ENCODE data around the gene SNCB.

The SNCB gene

GRCh38 chr5:176629853-176630680 lies at the start of gene SNCB, which contains the start of gene EIF4E1B:
SNCB (minus strand) TSS chr5:176630534; CDS start chr5:176629654, 880 bp downstream.
EIF4E1B (plus strand) TSS chr5:176630675; CDS start chr5:176642788, 12,113 bp downstream.
- peak; percentile 59 for DNase-seq

DNA sequence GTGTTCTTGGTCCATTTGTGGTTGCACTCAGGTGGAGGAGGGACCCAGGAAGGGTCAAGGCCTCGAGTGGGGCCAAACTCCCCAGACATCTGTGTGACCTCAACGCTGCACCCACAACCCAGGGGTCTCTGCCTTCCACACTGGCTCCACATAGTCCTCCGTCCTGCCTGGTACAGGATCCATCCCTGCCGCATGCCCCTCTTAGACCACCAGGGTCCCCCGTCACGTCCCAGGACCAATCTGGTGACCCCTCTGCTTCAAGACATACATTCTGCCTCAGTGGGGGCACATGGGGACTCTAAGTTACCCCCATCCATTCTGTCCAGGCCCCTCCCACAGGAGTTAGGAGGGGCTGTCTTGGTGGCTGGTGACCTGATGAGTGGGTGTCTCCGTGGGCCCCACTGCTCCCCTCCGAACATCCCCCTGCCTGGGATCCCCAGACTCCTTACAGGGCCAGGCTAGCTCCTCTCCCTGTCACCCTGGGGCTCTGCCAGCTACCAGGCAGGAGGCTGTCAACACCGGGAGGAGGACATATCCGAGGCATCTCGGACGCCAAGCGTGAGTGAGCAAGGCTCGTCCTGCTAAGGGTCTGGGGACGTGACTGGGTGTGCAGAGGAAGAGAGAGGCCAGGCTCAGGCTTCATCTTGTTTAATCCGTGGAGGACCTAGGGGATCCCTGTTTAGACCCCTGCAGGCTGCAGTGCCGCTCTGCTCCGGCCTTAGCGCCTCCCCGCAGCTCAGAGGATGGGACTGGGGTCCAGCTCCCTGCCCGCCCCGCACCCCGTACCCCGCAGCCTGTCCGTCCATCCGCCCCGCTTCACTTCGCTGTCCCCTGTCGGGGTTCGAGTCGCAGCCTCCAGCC lies 49.3 kb upstream of the SNCB start:
- no peak for DNase-seq

- no peak for DNase-seq
These were observed 48.2 kb upstream of the SNCB start for GRCh38 chr5:176678584-176678983.

GRCh38 chr5:176677209-176677939 lies 47.0 kb upstream of the SNCB start:
- DNase-seq: no peak

DNA sequence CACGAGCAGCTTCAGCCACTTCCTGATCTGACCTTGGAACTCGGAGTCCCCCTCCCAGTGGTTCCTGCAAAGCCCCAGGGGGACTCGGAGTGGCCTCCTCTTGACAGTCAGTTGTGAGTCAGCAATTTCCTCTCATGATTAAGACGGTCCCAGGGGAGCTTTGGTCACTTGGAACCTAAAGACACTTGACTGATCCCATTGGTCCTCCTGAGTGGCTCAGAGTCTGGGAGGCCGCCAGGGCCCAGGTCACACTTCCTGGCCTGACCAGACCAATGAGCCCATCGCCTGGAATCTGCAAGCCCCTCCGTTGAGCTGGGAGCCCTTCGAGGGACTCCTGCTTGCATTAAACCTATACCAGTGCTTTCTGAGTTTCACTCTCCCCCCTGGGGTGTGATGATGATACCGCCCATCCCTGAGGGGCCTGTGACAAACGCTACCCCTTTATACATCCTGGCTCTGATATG lies 46.1 kb upstream of the SNCB start:
- no peak for DNase-seq

- no peak for DNase-seq
These were observed 45.5 kb upstream of the SNCB start for GRCh38 chr5:176675676-176676360.

- no peak for DNase-seq
These were observed 44.5 kb upstream of the SNCB start for GRCh38 chr5:176674799-176675198.

DNA sequence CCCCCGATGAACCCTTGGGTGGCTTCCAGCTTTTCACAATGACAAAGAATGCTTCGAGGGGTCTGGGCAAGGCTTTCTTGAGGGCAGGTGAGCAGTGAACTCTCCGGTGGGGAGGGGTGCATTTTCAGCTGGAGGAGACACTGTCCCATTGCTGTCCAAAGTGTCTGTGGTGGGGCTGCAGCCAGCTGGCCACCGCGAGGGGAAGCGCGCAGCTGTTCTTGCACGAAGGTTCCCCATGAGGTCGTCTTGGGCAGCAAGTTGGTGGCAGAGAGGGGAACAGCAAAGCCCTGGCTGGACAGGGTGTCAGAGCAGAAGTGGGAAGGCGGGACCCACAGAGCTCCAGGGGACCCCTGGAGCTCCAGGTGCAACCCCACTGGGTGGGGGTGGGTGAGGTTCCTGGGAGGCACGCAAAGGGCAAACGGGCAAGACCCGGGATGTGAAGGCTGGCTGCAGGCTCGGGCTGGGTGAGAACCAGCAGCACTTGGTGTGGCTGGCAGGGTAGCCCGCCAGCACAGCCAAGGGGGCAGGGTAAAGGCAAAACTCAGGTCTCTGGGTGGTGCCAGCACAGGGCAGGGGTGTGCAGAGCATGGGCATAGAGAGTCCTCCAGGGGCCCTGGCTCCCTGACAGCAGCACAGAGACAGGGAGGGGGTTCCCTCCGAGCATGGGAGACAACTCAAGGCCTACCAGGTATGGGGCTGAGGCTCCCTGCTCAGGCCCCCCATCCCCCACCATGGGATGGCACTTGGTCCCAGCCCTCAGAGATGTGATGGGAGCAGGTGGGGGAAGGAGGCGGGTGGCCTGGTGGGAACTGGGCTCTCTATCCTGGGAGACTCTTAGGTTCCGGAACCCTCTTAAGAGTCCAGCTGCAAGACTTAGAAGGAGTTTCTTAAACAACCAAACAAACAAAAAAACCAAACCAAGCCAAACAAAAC lies 43.6 kb upstream of the SNCB start:
- no peak for DNase-seq

DNA sequence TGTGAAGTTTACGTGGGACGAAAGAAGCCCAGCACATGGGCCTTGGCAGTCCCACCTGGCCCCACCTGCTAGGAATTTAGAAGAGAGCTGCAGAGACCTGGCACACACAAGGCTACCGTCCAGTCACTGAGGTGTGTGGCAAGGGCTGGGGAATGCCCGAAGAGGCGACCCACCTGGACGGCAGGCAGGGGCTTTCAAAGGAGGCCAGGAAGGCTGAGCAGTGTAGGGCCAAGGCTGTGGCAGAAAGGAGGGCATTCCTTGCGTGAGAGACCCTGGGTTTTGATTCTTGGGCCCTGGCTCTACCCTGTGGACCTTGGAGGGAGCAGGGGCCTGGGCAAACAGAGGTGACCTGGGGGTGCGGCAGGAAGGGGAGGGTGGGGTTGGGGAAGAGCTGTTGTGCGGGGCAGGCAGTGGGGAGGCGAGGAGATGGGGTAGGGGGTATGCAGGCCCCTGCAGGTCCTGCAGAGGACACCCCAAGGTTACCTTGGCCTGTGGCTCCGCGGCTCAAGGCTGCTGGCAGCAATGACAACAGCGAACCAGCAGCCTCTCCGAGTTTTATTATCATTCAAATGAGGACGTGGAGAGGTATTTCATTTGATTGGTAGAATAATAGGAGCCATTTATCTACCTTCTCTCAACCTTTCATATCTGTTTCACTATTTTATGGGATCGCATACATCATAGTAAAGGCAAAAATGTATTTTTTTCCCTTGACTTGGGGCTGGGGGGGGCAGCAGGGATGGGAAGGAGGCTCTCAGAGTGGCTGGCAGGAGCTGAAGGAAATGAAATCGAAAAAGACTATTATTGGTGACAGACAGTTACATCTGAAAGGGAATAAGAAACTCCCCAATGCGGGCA lies 41.8 kb upstream of the SNCB start:
- no peak for DNase-seq

GRCh38 chr5:176671399-176671798 lies 41.1 kb upstream of the SNCB start:
- DNase-seq: no peak

DNA sequence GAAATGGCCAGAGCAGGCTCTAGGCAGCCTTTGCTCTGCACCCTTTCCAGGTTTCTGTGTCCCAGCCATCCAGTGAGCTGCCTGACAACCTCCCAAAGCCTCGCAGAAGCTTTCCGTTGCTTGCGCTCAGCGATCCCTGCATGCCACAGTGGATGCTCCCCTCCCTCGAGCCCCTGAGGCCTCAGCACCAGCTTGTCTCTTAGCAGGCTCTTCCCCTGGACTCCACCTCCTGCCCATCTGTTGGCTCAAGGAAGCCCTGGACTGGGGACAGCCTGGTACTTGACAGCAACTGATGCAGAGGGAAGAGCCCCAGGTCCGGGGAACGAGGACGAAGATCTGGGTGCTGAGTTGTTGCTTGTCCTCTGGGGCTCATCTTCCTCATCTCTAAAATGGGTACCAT lies 40.1 kb upstream of the SNCB start:
- DNase-seq: no peak

- DNase-seq: no peak
These were observed 37.3 kb upstream of the SNCB start for GRCh38 chr5:176667637-176668036.

DNA sequence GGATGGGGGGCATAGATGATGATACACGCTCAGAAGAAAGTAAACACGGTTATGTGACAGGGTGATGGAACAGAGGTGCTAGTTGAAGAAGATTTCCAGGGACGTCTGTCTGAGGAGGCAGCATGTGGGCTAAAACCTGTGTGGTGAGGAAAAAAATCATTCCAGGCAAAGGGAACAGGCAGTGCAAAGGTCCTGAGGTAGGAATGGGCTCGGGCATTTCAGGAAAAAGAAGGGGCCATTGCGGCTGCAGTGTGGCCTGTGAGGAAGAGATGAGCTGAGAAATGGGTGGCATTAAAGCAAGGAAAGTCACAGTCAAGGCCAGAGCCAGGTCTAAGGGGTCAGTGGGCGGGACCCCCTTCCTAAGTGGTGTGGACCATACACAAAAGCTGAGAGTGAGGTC lies 35.2 kb upstream of the SNCB start:
- no peak for DNase-seq

GRCh38 chr5:176664886-176665285 lies 34.6 kb upstream of the SNCB start:
- DNase-seq: no peak

DNA sequence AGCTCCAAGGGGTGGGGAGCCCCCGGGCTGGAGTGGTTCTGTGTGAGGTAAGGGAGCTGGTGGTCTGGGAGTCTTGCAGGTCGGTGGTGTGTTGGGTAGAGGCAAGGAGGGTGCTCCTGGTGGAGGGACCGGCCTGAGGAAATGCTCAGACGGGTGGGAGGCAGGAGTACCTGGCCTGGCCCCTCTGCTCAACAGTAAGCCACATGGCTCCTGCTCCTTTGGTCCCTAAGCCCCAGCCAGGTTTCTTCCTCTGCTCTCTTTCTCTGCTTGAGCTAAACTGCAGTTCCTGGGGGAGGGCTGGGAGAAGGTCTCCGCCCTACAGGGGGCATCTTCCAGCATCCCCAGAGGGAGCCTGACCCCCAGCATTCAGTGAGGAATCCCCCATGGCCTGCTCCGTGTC lies 34.1 kb upstream of the SNCB start:
- DNase-seq: no peak

GRCh38 chr5:176663566-176663965 lies 33.2 kb upstream of the SNCB start:
- DNase-seq: no peak

DNA sequence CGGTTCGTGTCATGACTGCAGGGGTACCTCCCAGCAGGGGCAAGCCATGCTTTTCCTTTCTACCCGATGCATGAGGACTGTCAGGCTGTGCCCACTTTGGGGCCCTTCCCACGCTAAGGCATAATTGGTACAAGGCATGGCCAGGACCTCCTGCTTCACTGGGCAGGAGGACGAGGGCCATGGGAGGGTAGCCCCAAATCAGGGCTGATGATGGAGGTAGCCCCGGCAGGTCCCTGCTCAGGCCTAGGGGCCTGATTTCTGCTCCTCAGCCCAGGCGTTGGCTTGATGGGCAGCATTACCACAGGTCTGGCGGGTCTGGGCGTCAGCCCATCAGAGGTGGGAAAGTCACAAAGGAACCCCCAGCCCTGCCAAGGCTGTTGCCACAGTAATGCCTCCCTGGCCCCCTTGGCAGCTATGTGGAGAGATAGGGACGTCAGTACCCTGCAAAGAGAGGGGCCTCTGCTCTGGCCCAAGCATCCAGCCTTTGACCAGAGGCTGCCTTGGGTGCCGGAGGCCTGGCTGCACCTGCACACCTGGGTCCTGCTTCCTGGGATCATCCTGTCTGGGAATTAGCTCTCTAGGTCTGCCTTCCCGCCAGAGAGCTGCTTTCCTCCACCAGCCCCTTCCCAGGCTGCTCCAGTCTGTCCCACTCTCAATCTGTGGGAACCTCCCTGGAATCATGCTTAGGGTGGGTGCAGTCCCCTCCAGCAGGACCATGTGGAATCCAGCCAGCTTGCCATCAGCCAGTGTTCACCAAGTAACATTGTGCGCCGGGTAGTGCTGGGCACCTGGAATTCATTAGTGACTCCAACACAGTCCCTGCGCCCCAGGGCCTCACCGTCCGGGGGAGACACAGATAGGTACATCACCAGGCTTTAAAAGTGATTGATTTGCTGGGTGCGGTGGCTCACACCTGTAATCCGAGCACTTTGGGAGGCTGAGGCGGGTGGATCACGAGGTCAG lies 32.3 kb upstream of the SNCB start:
- DNase-seq: no peak

- no peak for DNase-seq
These were observed 31.3 kb upstream of the SNCB start for GRCh38 chr5:176661676-176662075.
